ENCODE results near the gene MTUS2. TPM values are rescaled to one million over a fixed set of nuclear protein-coding genes. Genes with fewer than 3 reads are reported as not detected.

The MTUS2 gene
- total and polyA plus RNA-seq, 10 of the 15 experiments (the other 5 are each of a cell fraction or from before 2014, with no cell fraction given) = under 0.01 to 0.05 (median 0.02) TPM; not detected in 6

DNA sequence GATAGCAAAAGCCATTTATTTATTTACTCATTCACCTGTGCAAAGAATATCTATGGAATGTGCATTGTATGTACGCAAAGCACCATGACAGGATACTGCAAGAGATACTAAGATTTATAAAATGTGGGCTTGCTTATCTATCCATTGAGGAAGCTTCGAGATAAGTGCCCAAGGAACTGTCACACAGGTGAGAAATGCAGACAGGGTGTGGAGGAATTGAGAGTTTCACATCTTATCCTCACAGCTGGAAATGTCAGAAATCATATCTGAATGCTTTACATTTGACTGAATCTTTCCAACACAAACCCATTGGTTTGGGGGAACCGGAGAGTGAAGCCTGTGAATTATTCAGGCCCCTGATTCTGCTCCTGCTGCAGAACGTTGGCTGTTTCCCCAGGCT, 662.4 kb downstream of the MTUS2 start (continued):
- TF ChIP-seq USF2 (IDR thresholded peaks at IDR 0.05; ENCODE audit: borderline replicate concordance, low read depth, low read length) = no peak
- TF ChIP-seq PAX8 (IDR thresholded peaks at IDR 0.05) = no peak
- TF ChIP-seq CREM (IDR thresholded peaks at IDR 0.05; ENCODE audit: low read depth) = no peak
- TF ChIP-seq RUNX3 (IDR thresholded peaks at IDR 0.05; ENCODE audit: low read length) = no peak
- no peak for TF ChIP-seq ZSCAN29 (IDR thresholded peaks at IDR 0.05)
- no peak for TF ChIP-seq CBX3 (IDR thresholded peaks at IDR 0.05; ENCODE audit: borderline replicate concordance, low read depth)
- TF ChIP-seq JUND (IDR thresholded peaks at IDR 0.05; ENCODE audit: low read depth, low read length) = no peak
- no peak for TF ChIP-seq DPF2 (IDR thresholded peaks at IDR 0.05)
- TF ChIP-seq KLF5 (IDR thresholded peaks at IDR 0.05; ENCODE audit: partially characterized antibody) = no peak
- TF ChIP-seq MYC (IDR thresholded peaks at IDR 0.05; ENCODE audit: insufficient read depth, insufficient read length, insufficient replicate concordance, low read length, severe bottlenecking) = no peak

DNA sequence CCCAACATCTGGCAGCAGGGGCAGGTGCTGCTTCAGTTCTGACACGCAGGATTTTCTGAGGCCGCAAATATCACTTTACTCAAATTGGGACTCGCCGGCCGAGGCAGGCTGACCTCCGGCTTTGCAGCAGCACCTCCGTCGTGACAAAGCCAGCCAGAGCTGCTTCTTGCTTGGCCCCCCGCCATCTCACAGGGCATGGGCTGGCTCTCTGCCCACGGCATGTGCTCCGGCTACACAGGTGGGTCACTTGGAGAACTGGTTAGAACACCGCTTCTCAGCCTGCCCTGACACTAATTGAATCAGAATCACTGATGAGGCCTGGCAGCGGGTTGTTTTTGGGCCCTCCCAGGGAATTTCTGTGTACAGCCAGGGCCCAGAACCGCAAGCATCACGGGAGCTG, 663.1 kb downstream of the MTUS2 start:
- BruUV-seq (replicated peaks) = no TSS peak
- Histone ChIP-seq H3K4me2 (ENCODE audit: control insufficient read depth, insufficient read depth) (no peak overlapping the region), H3K9me3 (replicated peaks; ENCODE audit: control insufficient read depth, insufficient read depth, low read length) (no peaks in the 10 kb centered on the region), H3K9ac (ENCODE audit: control insufficient read depth, insufficient read depth, low read length) (no peak overlapping the region), H3K4me3 (no peak overlapping the region), H3K27ac (ENCODE audit: control insufficient read depth, insufficient read depth) (no peak overlapping the region), H3K79me2 (ENCODE audit: control insufficient read depth, insufficient read depth, low read length) (no peaks in the 10 kb centered on the region), H2AFZ (ENCODE audit: control insufficient read depth, low read depth, low read length) (no peak overlapping the region), H4K20me1 (ENCODE audit: control insufficient read depth, insufficient read depth) (no peaks in the 10 kb centered on the region), H3K4me1 (ENCODE audit: control insufficient read depth, insufficient read depth, low read length) (no peaks in the 10 kb centered on the region), H3K36me3 (ENCODE audit: control insufficient read depth in 2 of 2, insufficient read depth in 2 of 2, low read length in 1 of 2) (no peaks in the 10 kb centered on the region), H3K27me3 (replicated peaks in 1 of 2; ENCODE audit: control insufficient read depth in 2 of 2, insufficient read depth in 2 of 2, low read length in 1 of 2) (no peaks in the 10 kb centered on the region; a peak in 2 of 4 replicates)
- in situ Hi-C loops (cut with MboI) = no loop called here
- 21% methylated on average over 15 of the region's 15 CpGs for WGBS (ENCODE audit: insufficient coverage, insufficient replicate concordance, low lambda C conversion rate, missing lambda C conversion rate)
- ChIA-PET POLR2A (no interaction called here), RAD21 (ENCODE audit: unreplicated experiment) (no interaction called here), SMC1A (ENCODE audit: uncharacterized antibody, unreplicated experiment) (no interaction called here), CTCF (interaction anchor here (2.3 kb wide), 1 partner anchor 11 kb away, joined by 8 read pairs; no protein-coding TSS in a partner anchor)
- intact Hi-C loops (cut with micrococcal nuclease; ENCODE audit: unreplicated experiment) = no loop called here
- no peak for ATAC-seq
- no peak for DNase-seq (ENCODE audit: low read depth, low spot score)
- no peak for FAIRE-seq
- no peak for TF ChIP-seq TCF3 (IDR thresholded peaks at IDR 0.05; ENCODE audit: borderline replicate concordance, insufficient read depth, low read depth, low read length)
- no peak for TF ChIP-seq MTA3 (IDR thresholded peaks at IDR 0.05; ENCODE audit: borderline replicate concordance, low read length)
- TF ChIP-seq, protein P1, sequence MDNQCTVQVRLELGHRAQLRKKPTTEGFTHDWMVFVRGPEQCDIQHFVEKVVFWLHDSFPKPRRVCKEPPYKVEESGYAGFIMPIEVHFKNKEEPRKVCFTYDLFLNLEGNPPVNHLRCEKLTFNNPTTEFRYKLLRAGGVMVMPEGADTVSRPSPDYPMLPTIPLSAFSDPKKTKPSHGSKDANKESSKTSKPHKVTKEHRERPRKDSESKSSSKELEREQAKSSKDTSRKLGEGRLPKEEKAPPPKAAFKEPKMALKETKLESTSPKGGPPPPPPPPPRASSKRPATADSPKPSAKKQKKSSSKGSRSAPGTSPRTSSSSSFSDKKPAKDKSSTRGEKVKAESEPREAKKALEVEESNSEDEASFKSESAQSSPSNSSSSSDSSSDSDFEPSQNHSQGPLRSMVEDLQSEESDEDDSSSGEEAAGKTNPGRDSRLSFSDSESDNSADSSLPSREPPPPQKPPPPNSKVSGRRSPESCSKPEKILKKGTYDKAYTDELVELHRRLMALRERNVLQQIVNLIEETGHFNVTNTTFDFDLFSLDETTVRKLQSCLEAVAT (IDR thresholded peaks at IDR 0.05) = no peak
- TF ChIP-seq IRF4 (IDR thresholded peaks at IDR 0.05; ENCODE audit: low read depth, low read length) = no peak
- TF ChIP-seq, protein P2, sequence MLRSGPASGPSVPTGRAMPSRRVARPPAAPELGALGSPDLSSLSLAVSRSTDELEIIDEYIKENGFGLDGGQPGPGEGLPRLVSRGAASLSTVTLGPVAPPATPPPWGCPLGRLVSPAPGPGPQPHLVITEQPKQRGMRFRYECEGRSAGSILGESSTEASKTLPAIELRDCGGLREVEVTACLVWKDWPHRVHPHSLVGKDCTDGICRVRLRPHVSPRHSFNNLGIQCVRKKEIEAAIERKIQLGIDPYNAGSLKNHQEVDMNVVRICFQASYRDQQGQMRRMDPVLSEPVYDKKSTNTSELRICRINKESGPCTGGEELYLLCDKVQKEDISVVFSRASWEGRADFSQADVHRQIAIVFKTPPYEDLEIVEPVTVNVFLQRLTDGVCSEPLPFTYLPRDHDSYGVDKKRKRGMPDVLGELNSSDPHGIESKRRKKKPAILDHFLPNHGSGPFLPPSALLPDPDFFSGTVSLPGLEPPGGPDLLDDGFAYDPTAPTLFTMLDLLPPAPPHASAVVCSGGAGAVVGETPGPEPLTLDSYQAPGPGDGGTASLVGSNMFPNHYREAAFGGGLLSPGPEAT (IDR thresholded peaks at IDR 0.05; ENCODE audit: low read depth) = no peak
- no peak for TF ChIP-seq PAX5 (IDR thresholded peaks at IDR 0.05; ENCODE audit: borderline replicate concordance, low read depth, low read length)
- no peak for TF ChIP-seq CBFB (IDR thresholded peaks at IDR 0.05; ENCODE audit: low read depth)
- TF ChIP-seq KDM1A (IDR thresholded peaks at IDR 0.05; ENCODE audit: borderline replicate concordance) = no peak
- TF ChIP-seq TBL1XR1 (IDR thresholded peaks at IDR 0.05; ENCODE audit: low read depth, low read length) = no peak
- no peak for TF ChIP-seq BCL3 (IDR thresholded peaks at IDR 0.05; ENCODE audit: borderline replicate concordance, insufficient read depth, low read depth, low read length, poor library complexity, severe bottlenecking)
- TF ChIP-seq NR2C1 (IDR thresholded peaks at IDR 0.05) = no peak
